Stimulated activated CD4-positive, alpha-beta T cell treated with anti-CD3 and anti-CD28 coated beads, Interleukin-15, amount 100 ng/mL, for 48 hours (primary cell): ENCODE measurements around the gene SYDE1.
"Not testable (repeated sequence)": the region's sequence is repeated elsewhere in the genome, so short reads cannot be mapped to it uniquely, and the experiment has no call there.

Source experiments
- DNase-seq, 2 donors: peaks; one replicate each; pipeline ENCODE4 v3.0.0-alpha.2; 2020; ENCODE audit warnings: low read depth in 2 of 2

SYDE1 gene

GRCh38 chr19:15107061-15108010, at the start of gene SYDE1:
Gene SYDE1, plus strand, starts transcription at chr19:15107401. Its CDS starts 33 bp downstream, at chr19:15107434.
- DNase-seq: peak; percentile 28 to 35

GRCh38 chr19:15062036-15062435, 45.2 kb upstream of the SYDE1 start:
- DNase-seq: no peak

- DNase-seq: not testable (repeated sequence)
Measured at GRCh38 chr19:15070386-15070785, 36.8 kb upstream of the SYDE1 start.

- DNase-seq: no peak
Measured at GRCh38 chr19:15072930-15073647, 34.1 kb upstream of the SYDE1 start.

GRCh38 chr19:15074371-15074770, 32.8 kb upstream of the SYDE1 start:
- DNase-seq: no peak

- DNase-seq: no peak
Measured at GRCh38 chr19:15075806-15076205, 31.4 kb upstream of the SYDE1 start.

- DNase-seq: not testable (repeated sequence)
Measured at GRCh38 chr19:15080002-15080401, 27.2 kb upstream of the SYDE1 start.

GRCh38 chr19:15081911-15082310, 25.3 kb upstream of the SYDE1 start, which contains the start of gene OR1I1:
Gene OR1I1, plus strand, starts transcription at chr19:15082211. Its CDS starts 4,855 bp downstream, at chr19:15087066.
- no peak for DNase-seq

- DNase-seq: no peak
Measured at GRCh38 chr19:15087182-15087581, 20.0 kb upstream of the SYDE1 start.

GRCh38 chr19:15091918-15092753, 15.1 kb upstream of the SYDE1 start:
- peak in 1 of 2 donors; percentile 45 for DNase-seq

GRCh38 chr19:15093001-15093400, 14.2 kb upstream of the SYDE1 start:
- no peak for DNase-seq

- no peak for DNase-seq
Measured at GRCh38 chr19:15096223-15096622, 11.0 kb upstream of the SYDE1 start.

- DNase-seq: not testable (repeated sequence)
Measured at GRCh38 chr19:15097980-15098379, 9.2 kb upstream of the SYDE1 start.

GRCh38 chr19:15098460-15098859, 8.7 kb upstream of the SYDE1 start:
- DNase-seq: no peak

- no peak for DNase-seq
Measured at GRCh38 chr19:15099017-15099582, 8.1 kb upstream of the SYDE1 start.

- DNase-seq: peak in 1 of 2 donors; percentile 49
Measured at GRCh38 chr19:15101479-15102082, 5.6 kb upstream of the SYDE1 start.

- no peak for DNase-seq
Measured at GRCh38 chr19:15104003-15104402, 3.2 kb upstream of the SYDE1 start.

GRCh38 chr19:15104411-15104810, 2.8 kb upstream of the SYDE1 start:
- DNase-seq: no peak

GRCh38 chr19:15105044-15105443, 2.2 kb upstream of the SYDE1 start:
- no peak for DNase-seq

GRCh38 chr19:15108145-15108844, 1.1 kb downstream of the SYDE1 start:
- DNase-seq: no peak
